ENCODE data around the gene CCDC170. TPM values are rescaled to one million over a fixed set of nuclear protein-coding genes. Genes with fewer than 3 reads are reported as not detected.

Gene CCDC170
- total and polyA plus RNA-seq, 2 experiments from 2014 or later: 1.2 TPM

DNA sequence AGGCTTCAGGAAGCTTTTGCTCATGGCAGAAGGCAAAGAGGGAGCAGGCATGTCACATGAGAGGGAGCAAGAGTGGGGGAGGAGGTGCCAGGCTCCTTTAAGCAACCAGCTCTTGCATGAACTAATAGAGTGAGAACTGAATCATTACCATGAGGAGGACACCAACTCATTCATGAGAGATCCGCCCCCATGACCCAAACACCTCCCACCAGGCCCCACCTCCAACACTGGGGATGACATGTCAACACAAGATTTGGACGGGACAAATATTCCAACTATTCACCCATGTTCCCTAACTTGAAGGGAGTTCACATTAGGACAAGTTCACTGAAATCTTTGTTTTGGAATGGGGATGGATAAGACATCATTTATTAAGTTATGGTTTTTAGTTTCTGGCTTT, 158.5 kb downstream of the CCDC170 start:
- no peaks in the 10 kb centered on the region for H3K9me3 ChIP-seq (ENCODE audit: low read depth)
- no peaks in the 10 kb centered on the region for H3K9me2 ChIP-seq (replicated peaks; ENCODE audit: insufficient read depth)
- no peak overlapping the region for H2AFZ ChIP-seq
- no peak overlapping the region for H3K4me3 ChIP-seq
- no peaks in the 10 kb centered on the region for H3K4me1 ChIP-seq (ENCODE audit: insufficient read depth)
- no peaks in the 10 kb centered on the region for H3K27me3 ChIP-seq
- TF ChIP-seq, protein P1, sequence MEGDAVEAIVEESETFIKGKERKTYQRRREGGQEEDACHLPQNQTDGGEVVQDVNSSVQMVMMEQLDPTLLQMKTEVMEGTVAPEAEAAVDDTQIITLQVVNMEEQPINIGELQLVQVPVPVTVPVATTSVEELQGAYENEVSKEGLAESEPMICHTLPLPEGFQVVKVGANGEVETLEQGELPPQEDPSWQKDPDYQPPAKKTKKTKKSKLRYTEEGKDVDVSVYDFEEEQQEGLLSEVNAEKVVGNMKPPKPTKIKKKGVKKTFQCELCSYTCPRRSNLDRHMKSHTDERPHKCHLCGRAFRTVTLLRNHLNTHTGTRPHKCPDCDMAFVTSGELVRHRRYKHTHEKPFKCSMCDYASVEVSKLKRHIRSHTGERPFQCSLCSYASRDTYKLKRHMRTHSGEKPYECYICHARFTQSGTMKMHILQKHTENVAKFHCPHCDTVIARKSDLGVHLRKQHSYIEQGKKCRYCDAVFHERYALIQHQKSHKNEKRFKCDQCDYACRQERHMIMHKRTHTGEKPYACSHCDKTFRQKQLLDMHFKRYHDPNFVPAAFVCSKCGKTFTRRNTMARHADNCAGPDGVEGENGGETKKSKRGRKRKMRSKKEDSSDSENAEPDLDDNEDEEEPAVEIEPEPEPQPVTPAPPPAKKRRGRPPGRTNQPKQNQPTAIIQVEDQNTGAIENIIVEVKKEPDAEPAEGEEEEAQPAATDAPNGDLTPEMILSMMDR (IDR thresholded peaks at IDR 0.05; ENCODE audit: poor library complexity): no peak
- no peak for TF ChIP-seq EZH2 (IDR thresholded peaks at IDR 0.05; ENCODE audit: borderline replicate concordance)
- TF ChIP-seq EZH2phosphoT487 (IDR thresholded peaks at IDR 0.05; ENCODE audit: low read depth, severe bottlenecking, unreplicated experiment): no peak
- no peaks in the 10 kb centered on the region for H3K79me2 ChIP-seq
- H4K20me1 ChIP-seq (ENCODE audit: insufficient read depth, poor library complexity, severe bottlenecking): no peaks in the 10 kb centered on the region
- no peaks in the 10 kb centered on the region for H3K36me3 ChIP-seq (replicated peaks; ENCODE audit: insufficient read depth, low read depth)
- DNase-seq (ENCODE audit: low spot score): no peak
- H3K4me2 ChIP-seq: no peak overlapping the region
- WGBS (ENCODE audit: low lambda C conversion rate, missing lambda C conversion rate): 64% methylated on average over 2 of the region's 2 CpGs
- no peak overlapping the region for H3K27ac ChIP-seq

DNA sequence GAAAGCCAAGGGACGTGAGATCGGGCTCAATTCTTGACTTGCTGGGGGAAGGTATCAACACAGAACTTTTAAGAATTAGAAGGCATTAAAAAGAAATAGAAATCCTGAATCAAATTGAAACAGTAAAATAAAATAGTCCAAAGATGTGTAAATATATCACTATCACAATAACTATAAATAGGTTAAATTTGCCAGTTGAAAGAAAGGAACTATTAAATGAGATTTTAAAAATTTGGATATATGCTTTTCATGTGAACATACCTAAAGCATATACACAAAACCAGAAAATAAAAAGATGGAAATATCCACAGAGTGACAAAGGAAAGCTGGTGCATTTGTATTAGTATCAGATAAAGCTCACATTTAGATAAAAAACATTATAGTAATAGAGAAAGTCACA, 161.3 kb downstream of the CCDC170 start:
- Histone ChIP-seq H3K9me3 (ENCODE audit: low read depth) (no peaks in the 10 kb centered on the region), H3K4me2 (no peak overlapping the region), H2AFZ (no peak overlapping the region), H3K27me3 (no peaks in the 10 kb centered on the region), H3K27ac (no peak overlapping the region), H3K79me2 (no peaks in the 10 kb centered on the region), H4K20me1 (ENCODE audit: insufficient read depth, poor library complexity, severe bottlenecking) (no peaks in the 10 kb centered on the region), H3K36me3 (replicated peaks; ENCODE audit: insufficient read depth, low read depth) (no peaks in the 10 kb centered on the region), H3K4me3 (no peak overlapping the region), H3K9me2 (replicated peaks; ENCODE audit: insufficient read depth) (no peaks in the 10 kb centered on the region), H3K4me1 (ENCODE audit: insufficient read depth) (no peaks in the 10 kb centered on the region)
- DNase-seq (ENCODE audit: low spot score): no peak
- no peak for TF ChIP-seq EZH2phosphoT487 (IDR thresholded peaks at IDR 0.05; ENCODE audit: low read depth, severe bottlenecking, unreplicated experiment)
- TF ChIP-seq, protein P1 (IDR thresholded peaks at IDR 0.05; ENCODE audit: poor library complexity): no peak
- TF ChIP-seq EZH2 (IDR thresholded peaks at IDR 0.05; ENCODE audit: borderline replicate concordance): no peak
- 100% methylated on average over 2 of the region's 2 CpGs for WGBS (ENCODE audit: low lambda C conversion rate, missing lambda C conversion rate)

GRCh38 chr6:151656392-151656791, 162.6 kb downstream of the CCDC170 start:
- Histone ChIP-seq H3K79me2 (no peaks in the 10 kb centered on the region), H3K27ac (no peak overlapping the region), H3K27me3 (no peaks in the 10 kb centered on the region), H2AFZ (no peak overlapping the region), H3K36me3 (replicated peaks; ENCODE audit: insufficient read depth, low read depth) (no peaks in the 10 kb centered on the region), H3K9me2 (replicated peaks; ENCODE audit: insufficient read depth) (no peaks in the 10 kb centered on the region), H3K4me2 (no peak overlapping the region), H4K20me1 (ENCODE audit: insufficient read depth, poor library complexity, severe bottlenecking) (no peaks in the 10 kb centered on the region), H3K4me3 (no peak overlapping the region), H3K4me1 (ENCODE audit: insufficient read depth) (no peaks in the 10 kb centered on the region), H3K9me3 (ENCODE audit: low read depth) (no peaks in the 10 kb centered on the region)
- WGBS (ENCODE audit: low lambda C conversion rate, missing lambda C conversion rate): 93% methylated on average over 4 of the region's 4 CpGs
- TF ChIP-seq EZH2phosphoT487 (IDR thresholded peaks at IDR 0.05; ENCODE audit: low read depth, severe bottlenecking, unreplicated experiment) (no peak), EZH2 (IDR thresholded peaks at IDR 0.05; ENCODE audit: borderline replicate concordance) (no peak)
- TF ChIP-seq, protein P1 (IDR thresholded peaks at IDR 0.05; ENCODE audit: poor library complexity): no peak
- DNase-seq (ENCODE audit: low spot score): no peak

DNA sequence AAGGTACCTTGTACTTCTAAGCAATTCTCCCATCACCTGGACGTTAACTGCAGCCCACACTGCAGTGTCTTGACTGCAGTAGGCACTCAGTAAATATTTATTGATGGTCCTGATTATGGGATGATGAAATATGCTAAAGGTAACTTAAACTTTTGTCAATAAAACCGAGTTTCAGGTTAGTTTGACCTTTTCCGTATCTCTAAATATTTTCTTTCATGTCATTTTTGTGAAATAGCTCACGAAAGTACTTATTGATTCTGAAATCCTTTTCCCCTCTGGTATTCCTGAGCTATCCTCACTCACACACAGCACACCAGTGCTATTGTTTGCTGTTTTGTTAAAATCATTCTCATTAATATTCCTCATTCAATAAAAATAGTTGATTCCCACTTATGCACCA, 164.3 kb downstream of the CCDC170 start:
- H3K27ac ChIP-seq: no peak overlapping the region
- no peak overlapping the region for H3K4me3 ChIP-seq
- no peaks in the 10 kb centered on the region for H3K27me3 ChIP-seq
- H4K20me1 ChIP-seq (ENCODE audit: insufficient read depth, poor library complexity, severe bottlenecking): no peaks in the 10 kb centered on the region
- H3K36me3 ChIP-seq (replicated peaks; ENCODE audit: insufficient read depth, low read depth): no peaks in the 10 kb centered on the region
- no peaks in the 10 kb centered on the region for H3K79me2 ChIP-seq
- no peaks in the 10 kb centered on the region for H3K9me3 ChIP-seq (ENCODE audit: low read depth)
- 55% methylated on average over 4 of the region's 4 CpGs for whole genome bisulfite sequencing (ENCODE audit: low lambda C conversion rate, missing lambda C conversion rate)
- H3K9me2 ChIP-seq (replicated peaks; ENCODE audit: insufficient read depth): no peaks in the 10 kb centered on the region
- peaks cover 6% of the 10 kb centered on the region for H3K4me1 ChIP-seq (ENCODE audit: insufficient read depth)
- DNase-seq (ENCODE audit: low spot score): no peak
- H2AFZ ChIP-seq: no peak overlapping the region
- TF ChIP-seq EZH2phosphoT487 (IDR thresholded peaks at IDR 0.05; ENCODE audit: low read depth, severe bottlenecking, unreplicated experiment) (no peak), EZH2 (IDR thresholded peaks at IDR 0.05; ENCODE audit: borderline replicate concordance) (no peak)
- TF ChIP-seq, protein P1 (IDR thresholded peaks at IDR 0.05; ENCODE audit: poor library complexity): no peak
- H3K4me2 ChIP-seq: no peak overlapping the region
